GM12875 (cell line): ENCODE data around the gene GPR61.

Experiments used
- H3K4me3 ChIP-seq: one replicate; pipeline ENCODE4 v1.5.1; 2011; ENCODE audit warnings: low read depth, low read length, control low read depth
- CTCF ChIP-seq: IDR thresholded peaks from 2 replicates; pipeline ENCODE4 v1.5.1; 2011; ENCODE audit warnings: low read depth, mild to moderate bottlenecking, control low read depth, inconsistent platforms, low read length, moderate library complexity, borderline replicate concordance; ENCODE audit not compliant: insufficient read depth

GPR61 gene

GRCh38 chr1:109539676-109540075 lies at the start of gene GPR61:
TSS of gene GPR61 (plus strand) at chr1:109539872. CDS start at chr1:109543023, 3,151 bp downstream.
- no peak within 1 kb of the TSS for H3K4me3 ChIP-seq
- no peak for TF ChIP-seq CTCF

- peak; percentile 82 for TF ChIP-seq CTCF
- no peak overlapping the region for H3K4me3 ChIP-seq
Measured at GRCh38 chr1:109490029-109490933, 49.4 kb upstream of the GPR61 start.

- H3K4me3 ChIP-seq: no peak overlapping the region
- no peak for TF ChIP-seq CTCF
Measured at GRCh38 chr1:109490934-109491302, 48.8 kb upstream of the GPR61 start.

GRCh38 chr1:109491372-109491771 lies 48.3 kb upstream of the GPR61 start:
- TF ChIP-seq CTCF: no peak

GRCh38 chr1:109492779-109493178 lies 46.9 kb upstream of the GPR61 start:
- no peak overlapping the region for H3K4me3 ChIP-seq
- no peak for TF ChIP-seq CTCF

More at GRCh38 chr1:109491372-109491771, 48.3 kb upstream of the GPR61 start:
- no peak overlapping the region for H3K4me3 ChIP-seq

GRCh38 chr1:109493227-109493626 lies 46.4 kb upstream of the GPR61 start:
- H3K4me3 ChIP-seq: no peak overlapping the region
- no peak for TF ChIP-seq CTCF
